GM10248 (cell line): ENCODE data around the gene MLC1.

Source experiments
- CTCF ChIA-PET: fragments of 300-600 bp; sonication (Branson Sonifier 250); formaldehyde crosslinking; extraction: SDS; loops from one replicate; lab custom pipeline; 2021; ENCODE audit warnings: antibody characterized with exemption; lab: Yijun Ruan, JAX
- POLR2A ChIA-PET: fragments of 350-650 bp; sonication (Branson Sonifier 250); formaldehyde crosslinking; extraction: SDS; loops from one replicate; lab custom pipeline; 2020; ENCODE audit warnings: antibody characterized with exemption; lab: Yijun Ruan, JAX
- DNase-seq: peaks from one replicate; pipeline ENCODE4 v3.0.0; 2012; ENCODE audit errors: extremely low spot score
- TF ChIP-seq, protein P1 (sequence below): IDR thresholded peaks from 2 replicates; pipeline ENCODE4 v1.5.1; 2012; ENCODE audit warnings: mild to moderate bottlenecking, low read depth; ENCODE audit errors: extremely low read depth, missing control alignments, control extremely low read depth

Gene MLC1

GRCh38 chr22:50044485-50045118 lies 40.6 kb downstream of the MLC1 start:
- no peak for DNase-seq

GRCh38 chr22:50041361-50042065 lies 43.7 kb downstream of the MLC1 start:
- CTCF ChIA-PET, result interaction anchor here (1.0 kb wide), 1 partner anchor 110 kb away, joined by 4 read pairs; no protein-coding TSS in a partner anchor
- TF ChIP-seq, protein P1, sequence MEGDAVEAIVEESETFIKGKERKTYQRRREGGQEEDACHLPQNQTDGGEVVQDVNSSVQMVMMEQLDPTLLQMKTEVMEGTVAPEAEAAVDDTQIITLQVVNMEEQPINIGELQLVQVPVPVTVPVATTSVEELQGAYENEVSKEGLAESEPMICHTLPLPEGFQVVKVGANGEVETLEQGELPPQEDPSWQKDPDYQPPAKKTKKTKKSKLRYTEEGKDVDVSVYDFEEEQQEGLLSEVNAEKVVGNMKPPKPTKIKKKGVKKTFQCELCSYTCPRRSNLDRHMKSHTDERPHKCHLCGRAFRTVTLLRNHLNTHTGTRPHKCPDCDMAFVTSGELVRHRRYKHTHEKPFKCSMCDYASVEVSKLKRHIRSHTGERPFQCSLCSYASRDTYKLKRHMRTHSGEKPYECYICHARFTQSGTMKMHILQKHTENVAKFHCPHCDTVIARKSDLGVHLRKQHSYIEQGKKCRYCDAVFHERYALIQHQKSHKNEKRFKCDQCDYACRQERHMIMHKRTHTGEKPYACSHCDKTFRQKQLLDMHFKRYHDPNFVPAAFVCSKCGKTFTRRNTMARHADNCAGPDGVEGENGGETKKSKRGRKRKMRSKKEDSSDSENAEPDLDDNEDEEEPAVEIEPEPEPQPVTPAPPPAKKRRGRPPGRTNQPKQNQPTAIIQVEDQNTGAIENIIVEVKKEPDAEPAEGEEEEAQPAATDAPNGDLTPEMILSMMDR, result no peak
- no peak for DNase-seq
- POLR2A ChIA-PET, result no interaction called here

More at GRCh38 chr22:50044485-50045118, 40.6 kb downstream of the MLC1 start:
- ChIA-PET CTCF (no interaction called here), POLR2A (no interaction called here)
- TF ChIP-seq, protein P1, result no peak

GRCh38 chr22:50040717-50041116 lies 44.5 kb downstream of the MLC1 start:
- POLR2A ChIA-PET, result no interaction called here
- CTCF ChIA-PET, result interaction anchor here (1.4 kb wide), 1 partner anchor 10 kb away, joined by 4 read pairs; no protein-coding TSS in a partner anchor
- no peak for DNase-seq
- TF ChIP-seq, protein P1, result no peak

DNA sequence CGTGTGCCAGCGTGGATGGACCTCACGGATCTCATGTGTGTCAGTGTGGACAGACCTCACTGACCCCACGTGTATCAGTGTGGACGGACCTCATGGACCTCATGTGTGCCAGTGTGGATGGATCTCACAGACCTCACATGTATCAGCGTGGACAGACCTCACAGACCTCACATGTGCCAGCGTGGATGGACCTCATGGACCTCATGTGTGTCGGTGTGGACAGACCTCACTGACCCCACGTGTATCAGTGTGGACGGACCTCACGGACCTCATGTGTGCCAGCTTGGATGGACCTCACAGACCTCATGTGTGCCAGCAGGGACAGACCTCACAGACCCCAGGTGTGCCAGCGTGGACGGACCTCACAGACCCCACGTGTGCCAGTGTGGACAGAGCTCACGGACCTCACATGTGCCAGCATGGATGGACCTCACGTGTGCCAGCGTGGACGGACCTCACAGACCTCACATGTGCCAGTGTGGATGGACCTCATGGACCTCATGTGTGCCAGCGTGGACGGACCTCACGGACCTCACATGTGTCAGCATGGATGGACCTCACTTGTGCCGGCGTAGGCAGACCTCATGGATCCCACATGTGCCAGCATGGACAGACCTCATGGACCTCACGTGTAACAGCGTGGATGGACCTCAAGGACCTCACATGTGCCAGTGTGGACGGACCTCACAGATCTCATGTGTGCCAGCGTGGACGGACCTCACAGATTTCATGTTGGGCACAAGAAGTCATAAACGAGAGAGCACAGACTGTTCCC lies 45.4 kb downstream of the MLC1 start:
- POLR2A ChIA-PET, result no interaction called here
- TF ChIP-seq, protein P1, result no peak
- CTCF ChIA-PET, result interaction anchor here (1.4 kb wide), 1 partner anchor 9 kb away, joined by 4 read pairs; no protein-coding TSS in a partner anchor

DNA sequence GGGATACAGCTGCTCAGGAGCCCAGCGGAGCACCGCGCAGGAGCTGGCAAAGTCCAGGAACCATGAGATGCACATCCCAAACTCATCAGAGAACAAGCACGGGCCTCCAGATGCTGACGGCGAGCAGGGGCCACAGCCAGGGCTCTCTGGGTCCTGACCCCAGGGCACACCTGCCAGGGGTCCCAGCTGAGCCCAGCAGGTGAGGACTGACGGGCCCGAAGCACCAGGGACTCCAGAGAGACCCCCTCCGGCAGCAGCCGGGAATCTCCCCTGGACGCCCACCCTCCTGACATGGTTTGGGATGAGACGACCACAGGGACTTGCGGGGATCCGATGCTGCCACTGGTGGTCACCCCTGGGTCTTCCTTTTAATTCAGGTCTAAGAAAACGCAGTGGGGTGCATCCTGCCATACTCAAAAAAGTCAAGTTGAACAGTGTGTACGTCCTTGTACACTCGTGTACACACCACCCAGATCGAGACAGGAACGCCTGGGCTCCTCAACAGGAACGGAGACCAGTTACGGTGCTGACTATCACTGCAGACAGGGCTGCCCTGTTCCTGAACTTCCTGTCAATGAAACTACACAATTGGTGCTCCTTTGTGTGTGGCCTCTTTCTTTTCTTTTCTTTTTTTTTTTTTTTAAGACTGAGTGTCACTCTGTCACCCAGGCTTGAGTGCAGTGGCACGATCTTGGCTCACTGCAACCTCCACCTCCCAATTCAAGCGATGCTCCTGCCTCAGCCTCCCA lies 49.1 kb downstream of the MLC1 start:
- TF ChIP-seq, protein P1, result no peak
- DNase-seq, result no peak
- CTCF ChIA-PET, result interaction anchor here (1.3 kb wide), 1 partner anchor 31 kb away, joined by 5 read pairs; no protein-coding TSS in a partner anchor
- POLR2A ChIA-PET, result no interaction called here

More for the DNA sequence above, 45.4 kb downstream of the MLC1 start:
- DNase-seq, result no peak
